Stimulated activated CD4-positive, alpha-beta T cell treated with anti-CD3 and anti-CD28 coated beads, TNF-alpha, amount 100 ng/mL, for 24 hours (primary cell): Measurements from ENCODE around the gene ACTR1B.
"Not testable (repeated sequence)": the region's sequence is repeated elsewhere in the genome, so short reads cannot be mapped to it uniquely, and the experiment has no call there.

Experiments
- DNase-seq, 3 experiments: peaks; one replicate each; pipeline ENCODE4 v3.0.0-alpha.2; 2020; ENCODE audit warnings: low read depth in 3 of 3

The ACTR1B gene

DNA sequence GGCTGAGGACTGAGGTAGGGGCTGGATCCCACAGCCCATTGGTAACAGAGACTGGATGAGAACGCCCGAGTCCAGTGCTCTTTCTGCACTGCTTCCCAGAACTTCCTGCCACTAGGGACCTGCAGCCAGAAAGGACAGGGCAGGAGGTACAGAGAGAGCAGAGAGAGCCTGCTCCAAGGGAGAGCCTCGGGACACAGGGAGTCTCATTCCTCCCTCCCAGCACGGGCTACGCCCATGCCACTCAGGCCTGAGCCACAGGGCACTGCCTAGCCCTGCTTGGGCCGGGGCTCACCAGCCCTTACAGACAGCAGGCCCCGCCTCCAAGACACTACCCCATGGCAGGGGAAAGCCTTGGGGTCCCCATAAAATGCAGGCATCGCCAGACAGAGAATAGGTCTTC lies 48.1 kb downstream of the ACTR1B start:
- DNase-seq: not testable (repeated sequence)

DNA sequence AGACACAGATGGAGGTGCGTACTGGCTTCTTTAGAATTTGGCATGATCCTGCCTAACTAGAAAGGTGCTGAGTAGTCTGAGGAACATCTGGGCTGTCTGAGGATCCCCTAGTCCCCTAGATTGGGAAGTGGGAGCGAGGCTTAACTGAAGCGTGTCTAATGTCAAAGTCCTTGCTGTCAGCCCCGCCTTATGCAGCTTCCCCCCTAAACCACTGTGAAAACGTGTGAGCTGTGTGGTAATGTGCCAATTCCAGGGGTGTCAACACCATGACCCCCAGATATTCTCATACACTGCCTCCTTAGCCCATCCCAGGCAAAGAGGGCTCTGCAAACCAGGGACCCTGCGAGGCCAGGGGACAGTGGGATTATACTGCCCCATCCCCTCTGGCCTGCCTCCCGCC lies 51.9 kb downstream of the ACTR1B start:
- DNase-seq: not testable (repeated sequence)

- not testable (repeated sequence) for DNase-seq
Measured at GRCh38 chr2:97608745-97609144, 55.1 kb downstream of the ACTR1B start.
